Measurements from ENCODE around the gene CAPS.
"Not testable (repeated sequence)": the region's sequence is repeated elsewhere in the genome, so short reads cannot be mapped to it uniquely, and the experiment has no call there.

The CAPS gene

DNA sequence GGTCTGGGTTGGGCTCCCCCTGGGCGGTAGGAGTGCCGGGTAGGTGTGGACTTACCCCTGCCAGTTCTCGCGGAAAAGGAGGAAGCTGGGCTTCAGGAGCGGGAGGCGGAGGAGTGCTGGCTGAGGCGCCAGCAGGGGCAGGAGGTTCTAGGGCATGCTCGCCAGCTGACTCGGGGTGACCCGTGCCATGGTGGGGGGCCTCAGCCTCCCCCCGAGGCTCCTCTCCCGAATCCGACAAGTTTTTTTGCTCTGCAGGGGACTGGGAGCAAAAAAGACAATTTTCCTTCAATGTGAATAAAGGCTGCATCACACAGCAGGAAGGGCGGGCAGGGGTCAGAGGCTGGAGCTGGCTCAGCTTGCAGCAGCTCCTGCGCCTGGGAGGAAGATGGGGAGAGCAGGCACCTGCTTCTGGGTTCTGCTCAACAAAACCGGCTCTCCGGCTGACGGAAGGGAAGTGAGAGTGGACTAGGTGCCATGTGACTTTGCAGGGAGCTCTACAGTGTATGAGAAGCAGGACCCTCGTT lies 37.3 kb downstream of the CAPS start:
- DNase-seq (ENCODE audit: low spot score in 2 of 2) = no peak
- Mint-ChIP-seq H3K9me3 (no peaks in the 10 kb centered on the region), H3K36me3 (peaks cover 68% of the 10 kb centered on the region), H3K27ac (peak overlapping the region; percentile 96), H3K4me3 (no peak overlapping the region), H3K4me1 (peaks cover 84% of the 10 kb centered on the region)
- no peak for ATAC-seq

DNA sequence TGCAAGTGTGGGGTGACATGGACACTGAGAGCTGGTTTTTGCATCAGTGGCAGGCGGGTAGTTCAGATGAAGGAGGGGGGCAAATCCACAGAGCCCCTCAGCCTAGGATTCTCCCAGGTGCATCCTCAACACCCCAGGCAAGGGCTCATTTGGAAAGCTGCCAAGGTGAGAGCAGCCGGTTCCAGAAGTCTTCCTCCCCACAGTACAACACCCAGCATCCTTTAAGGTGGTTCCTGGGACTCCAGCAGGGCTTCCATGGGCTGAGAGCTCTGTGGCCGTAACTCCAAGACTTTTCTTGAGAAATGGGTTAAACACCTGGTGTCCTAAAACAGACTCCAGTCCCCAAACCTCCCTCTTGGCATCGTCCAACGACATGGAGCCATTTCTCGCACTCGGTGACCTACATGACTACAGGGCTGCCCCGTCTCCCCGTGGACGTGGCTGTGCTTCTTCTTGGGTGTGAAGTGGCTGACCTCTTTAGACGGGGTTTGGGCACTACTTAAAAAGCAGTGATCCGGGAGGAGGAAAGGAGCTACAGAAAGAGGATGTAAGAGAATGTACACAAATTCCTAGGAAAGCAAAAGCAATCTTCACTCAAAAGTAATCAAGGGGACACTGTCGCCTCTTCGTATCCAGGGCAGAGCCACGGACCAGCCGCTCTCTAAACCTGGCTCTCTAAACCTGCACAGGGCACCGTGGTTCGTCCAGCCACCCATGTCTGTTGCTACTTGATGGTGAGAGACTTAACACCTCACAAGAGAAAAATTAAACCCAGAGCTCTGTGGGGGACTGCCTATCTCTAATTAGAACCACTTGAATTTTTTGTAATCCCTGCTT lies 38.4 kb downstream of the CAPS start:
- Mint-ChIP-seq H3K4me3 (peak overlapping the region; percentile 55), H3K36me3 (peaks cover 58% of the 10 kb centered on the region), H3K27ac (peak overlapping the region; percentile 96), H3K9me3 (no peaks in the 10 kb centered on the region), H3K4me1 (peaks cover 82% of the 10 kb centered on the region)
- ATAC-seq (no peak), DNase-seq (ENCODE audit: low spot score in 2 of 2) (no peak)

DNA sequence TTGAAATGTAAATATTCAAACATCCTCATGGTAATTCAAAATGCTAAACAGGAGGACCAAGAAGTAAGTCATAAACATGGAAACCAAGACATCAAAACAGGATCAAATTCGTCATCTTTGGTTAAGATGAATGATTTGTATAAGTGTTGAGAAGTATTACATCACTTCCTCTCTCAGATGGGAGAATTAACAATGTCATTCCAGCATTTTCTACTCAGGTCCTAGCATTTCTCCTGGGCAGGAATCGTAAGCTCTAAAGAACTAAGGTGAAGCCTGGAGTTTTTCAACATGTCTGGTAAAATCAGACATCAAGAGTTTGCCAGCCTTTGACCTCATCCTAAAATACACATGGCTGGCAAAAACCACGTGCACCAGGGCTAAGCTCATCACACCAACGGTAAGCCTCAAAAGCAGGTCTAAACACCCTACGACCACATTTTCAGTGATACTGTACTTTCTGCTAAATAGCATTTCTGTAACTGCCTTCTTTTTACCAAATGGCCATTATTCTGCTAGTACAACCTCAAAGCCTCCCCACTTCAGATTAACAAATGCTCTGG lies 39.1 kb downstream of the CAPS start:
- Mint-ChIP-seq H3K4me3 (peak overlapping the region; percentile 55), H3K9me3 (no peaks in the 10 kb centered on the region), H3K27ac (peak overlapping the region; percentile 96), H3K36me3 (peaks cover 51% of the 10 kb centered on the region), H3K4me1 (peaks cover 79% of the 10 kb centered on the region)
- ATAC-seq = peak; percentile 55
- DNase-seq (ENCODE audit: low spot score in 2 of 2) = no peak

DNA sequence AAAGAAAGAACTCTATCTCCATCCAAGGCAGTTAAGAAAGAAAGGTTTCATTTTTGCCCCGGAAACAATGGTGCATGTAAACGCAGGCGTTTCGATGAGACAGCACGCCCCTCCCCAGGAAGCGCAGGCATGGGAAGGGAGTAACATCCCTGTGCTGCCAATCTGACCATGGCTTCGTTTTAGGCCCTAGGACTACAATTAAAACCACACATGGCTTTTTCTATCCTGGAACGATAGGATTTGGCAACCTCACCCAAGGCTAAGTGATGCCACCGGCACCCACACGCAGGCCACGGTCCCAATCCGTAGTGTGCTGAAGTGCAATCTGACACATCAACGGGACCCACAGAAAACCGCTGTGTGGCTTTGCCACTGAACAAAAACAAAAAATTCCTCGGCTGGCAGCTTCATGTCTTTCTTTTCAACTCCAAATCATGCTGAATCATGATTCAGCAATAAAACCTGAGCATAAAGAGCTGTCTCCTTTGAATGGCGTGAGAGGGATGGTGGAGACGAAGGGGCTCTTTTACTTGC lies 39.7 kb downstream of the CAPS start:
- Mint-ChIP-seq H3K4me3 (peak overlapping the region; percentile 55), H3K9me3 (no peaks in the 10 kb centered on the region), H3K4me1 (peaks cover 77% of the 10 kb centered on the region), H3K36me3 (peaks cover 44% of the 10 kb centered on the region), H3K27ac (peak overlapping the region; percentile 96)
- DNase-seq (ENCODE audit: low spot score in 2 of 2) (peak in 1 of 2 donors; percentile 57), ATAC-seq (peak; percentile 59)

DNA sequence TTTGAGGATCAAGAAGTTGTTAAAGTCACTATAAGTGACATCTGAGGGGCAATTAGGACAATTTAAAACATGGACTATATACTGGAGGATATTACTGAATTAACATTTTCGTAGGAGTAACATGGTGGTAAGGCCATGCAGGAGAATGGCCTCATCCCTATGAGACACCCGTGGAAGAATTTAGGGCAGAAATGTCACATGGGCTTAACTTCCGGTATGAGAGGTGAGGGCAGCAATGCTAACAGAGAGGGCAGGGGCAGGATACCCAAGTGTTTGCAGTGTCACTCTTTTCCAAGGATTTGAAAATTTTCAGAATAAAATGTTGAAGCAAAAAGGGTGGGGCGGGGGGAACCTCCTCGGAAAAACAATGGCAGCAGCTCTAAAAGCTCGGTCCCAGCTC lies 40.2 kb downstream of the CAPS start:
- Mint-ChIP-seq H3K27ac (peak overlapping the region; percentile 96), H3K4me1 (peaks cover 77% of the 10 kb centered on the region)
- ATAC-seq = no peak

DNA sequence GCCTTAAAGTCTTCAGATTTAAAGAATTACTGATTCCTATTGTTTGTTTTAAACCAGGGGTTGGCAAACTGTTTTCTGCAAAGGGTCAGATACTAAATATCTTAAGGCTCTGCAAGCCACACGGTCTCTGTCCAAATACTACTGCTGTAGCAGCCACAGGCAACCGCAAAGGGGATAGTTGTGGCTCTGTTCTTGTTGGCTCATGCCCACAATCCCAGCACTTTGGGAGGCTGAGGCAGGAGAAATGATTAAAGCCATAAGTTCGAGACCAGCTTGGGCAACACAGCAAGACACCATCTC lies 41.5 kb downstream of the CAPS start:
- Mint-ChIP-seq H3K27ac (peak overlapping the region; percentile 45), H3K36me3 (peaks cover 31% of the 10 kb centered on the region), H3K4me1 (peaks cover 77% of the 10 kb centered on the region), H3K9me3 (no peaks in the 10 kb centered on the region), H3K4me3 (no peak overlapping the region)
- DNase-seq (ENCODE audit: low spot score in 2 of 2) (no peak), ATAC-seq (no peak)

More for the DNA sequence above, 40.2 kb downstream of the CAPS start:
- Mint-ChIP-seq H3K36me3 (peaks cover 43% of the 10 kb centered on the region), H3K4me3 (peak overlapping the region; percentile 55), H3K9me3 (no peaks in the 10 kb centered on the region)
- DNase-seq (ENCODE audit: low spot score in 2 of 2) = no peak

DNA sequence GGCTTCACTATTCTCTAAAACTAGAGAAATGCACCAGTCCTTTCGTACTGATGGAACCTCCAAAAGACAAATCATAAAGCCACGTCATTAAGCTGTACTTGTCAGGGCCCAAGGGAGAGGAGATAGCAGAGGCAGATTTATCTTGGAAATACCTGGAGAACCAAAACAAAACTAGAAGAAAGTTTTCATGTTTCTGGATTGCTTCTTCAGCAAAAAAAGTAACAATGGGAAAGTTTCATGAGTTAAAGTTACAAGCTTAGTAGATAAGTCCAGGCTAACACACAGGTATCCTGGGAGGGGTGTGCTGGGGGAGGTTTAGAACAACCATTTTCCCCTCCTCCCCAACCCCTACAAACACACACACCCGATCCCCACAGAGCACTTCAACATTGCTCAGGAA lies 42.3 kb downstream of the CAPS start:
- Mint-ChIP-seq H3K9me3 (no peaks in the 10 kb centered on the region), H3K36me3 (peaks cover 24% of the 10 kb centered on the region), H3K27ac (no peak overlapping the region), H3K4me1 (peaks cover 78% of the 10 kb centered on the region), H3K4me3 (no peak overlapping the region)
- ATAC-seq (no peak), DNase-seq (ENCODE audit: low spot score in 2 of 2) (no peak)

DNA sequence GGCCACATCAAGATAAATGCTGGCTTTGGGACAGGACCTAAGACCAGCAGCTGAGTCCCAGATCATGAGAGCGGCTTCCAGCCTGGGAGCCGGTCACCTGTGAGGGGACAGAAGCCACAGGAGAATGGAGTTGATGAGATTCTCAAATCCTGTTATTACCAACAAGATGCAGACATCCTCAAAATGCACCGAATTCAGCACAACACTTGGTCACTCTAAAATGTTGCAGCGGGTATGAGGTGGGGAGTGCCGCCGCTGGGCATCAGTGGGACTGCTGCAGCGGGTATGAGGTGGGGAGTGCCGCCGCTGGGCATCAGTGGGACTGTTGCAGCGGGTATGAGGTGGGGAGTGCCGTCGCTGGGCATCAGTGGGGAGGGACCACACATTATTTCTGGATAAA lies 42.7 kb downstream of the CAPS start:
- H3K4me3 Mint-ChIP-seq = no peak overlapping the region
- no peak for DNase-seq (ENCODE audit: low spot score in 2 of 2)
- H3K4me1 Mint-ChIP-seq = peaks cover 76% of the 10 kb centered on the region
- H3K27ac Mint-ChIP-seq = no peak overlapping the region
- H3K36me3 Mint-ChIP-seq = peaks cover 23% of the 10 kb centered on the region
- no peak for ATAC-seq
- H3K9me3 Mint-ChIP-seq = no peaks in the 10 kb centered on the region

DNA sequence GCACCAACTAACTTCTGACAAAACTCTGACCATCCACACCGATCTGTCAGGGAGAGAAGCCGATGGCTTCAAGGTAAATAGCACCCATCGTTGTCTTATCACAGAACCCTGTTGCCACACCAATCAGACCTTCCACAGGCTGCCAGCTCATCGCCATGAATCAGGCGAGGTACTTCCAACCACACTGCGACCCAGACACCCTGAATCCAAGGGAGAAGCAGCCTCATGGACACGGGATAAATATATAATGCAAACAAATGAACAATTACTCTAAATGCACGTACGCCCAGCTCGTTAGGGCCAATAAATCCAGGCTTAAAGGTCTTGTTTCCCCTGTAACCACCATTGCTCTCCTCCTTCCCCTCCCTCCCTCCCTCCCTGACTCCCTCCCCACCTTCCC lies 43.1 kb downstream of the CAPS start:
- H3K36me3 Mint-ChIP-seq = peaks cover 23% of the 10 kb centered on the region
- peaks cover 76% of the 10 kb centered on the region for H3K4me1 Mint-ChIP-seq
- H3K27ac Mint-ChIP-seq = no peak overlapping the region
- H3K9me3 Mint-ChIP-seq = no peaks in the 10 kb centered on the region
- DNase-seq (ENCODE audit: low spot score in 2 of 2) = no peak
- no peak for ATAC-seq
- H3K4me3 Mint-ChIP-seq = no peak overlapping the region

DNA sequence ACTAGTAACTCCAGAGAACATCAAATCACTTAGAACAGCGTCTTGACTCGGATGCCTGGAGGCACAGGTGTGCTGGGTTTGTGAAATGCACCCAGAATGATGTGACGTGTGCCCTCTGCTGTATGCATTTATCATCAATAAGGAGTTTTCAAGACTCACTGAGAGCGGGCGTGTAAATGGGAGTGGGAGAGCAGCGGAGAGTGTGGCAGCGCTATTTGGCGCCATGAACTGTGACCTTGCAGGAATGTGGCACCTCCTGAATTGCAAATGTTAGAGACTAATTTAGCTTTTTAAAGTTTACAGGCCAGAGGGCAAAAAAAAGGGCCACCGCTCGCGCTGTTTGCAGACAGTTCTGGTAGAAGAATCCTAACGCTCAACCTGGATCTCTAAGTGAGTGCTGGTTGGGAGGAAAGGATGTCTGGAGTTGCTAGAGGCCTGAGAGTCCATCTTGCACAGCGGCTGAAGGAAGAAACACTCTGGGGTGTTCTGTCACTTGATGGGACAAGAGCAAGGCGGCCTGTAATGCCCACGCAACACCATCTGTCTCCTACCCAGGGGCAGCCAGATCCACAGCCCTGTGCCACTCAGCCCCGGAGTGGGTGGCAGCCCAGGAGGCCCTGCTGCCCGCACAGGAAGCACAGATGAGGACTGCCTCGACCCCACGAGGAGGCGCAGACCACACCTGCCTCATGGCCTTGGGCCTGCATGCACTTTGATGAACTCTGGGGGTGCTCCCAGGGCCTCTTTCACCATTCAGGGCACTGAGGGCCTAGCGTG lies 44.2 kb downstream of the CAPS start:
- ATAC-seq = no peak
- no peak for DNase-seq (ENCODE audit: low spot score in 2 of 2)
- Mint-ChIP-seq H3K36me3 (peaks cover 14% of the 10 kb centered on the region), H3K27ac (peak overlapping the region; percentile 90), H3K4me1 (peaks cover 74% of the 10 kb centered on the region), H3K4me3 (no peak overlapping the region), H3K9me3 (no peaks in the 10 kb centered on the region)

DNA sequence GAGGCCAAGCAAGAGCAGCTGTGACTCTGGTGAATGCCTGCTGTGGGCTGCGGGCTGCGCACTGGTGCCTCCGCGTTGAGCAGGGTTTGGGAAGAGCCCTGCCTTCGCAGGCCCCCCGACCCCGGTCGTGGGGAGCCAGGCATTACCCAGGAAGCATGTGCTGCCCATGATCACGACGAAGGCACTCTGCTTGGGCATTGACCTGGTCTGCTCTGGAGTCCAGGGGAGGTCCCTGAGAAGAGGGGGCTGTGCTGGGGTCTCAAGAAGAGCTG lies 44.7 kb downstream of the CAPS start:
- no peak overlapping the region for H3K4me3 Mint-ChIP-seq
- no peaks in the 10 kb centered on the region for H3K9me3 Mint-ChIP-seq
- ATAC-seq (no peak), DNase-seq (ENCODE audit: low spot score in 2 of 2) (no peak)
- peaks cover 73% of the 10 kb centered on the region for H3K4me1 Mint-ChIP-seq
- H3K36me3 Mint-ChIP-seq = peaks cover 11% of the 10 kb centered on the region
- H3K27ac Mint-ChIP-seq = peak overlapping the region; percentile 90

DNA sequence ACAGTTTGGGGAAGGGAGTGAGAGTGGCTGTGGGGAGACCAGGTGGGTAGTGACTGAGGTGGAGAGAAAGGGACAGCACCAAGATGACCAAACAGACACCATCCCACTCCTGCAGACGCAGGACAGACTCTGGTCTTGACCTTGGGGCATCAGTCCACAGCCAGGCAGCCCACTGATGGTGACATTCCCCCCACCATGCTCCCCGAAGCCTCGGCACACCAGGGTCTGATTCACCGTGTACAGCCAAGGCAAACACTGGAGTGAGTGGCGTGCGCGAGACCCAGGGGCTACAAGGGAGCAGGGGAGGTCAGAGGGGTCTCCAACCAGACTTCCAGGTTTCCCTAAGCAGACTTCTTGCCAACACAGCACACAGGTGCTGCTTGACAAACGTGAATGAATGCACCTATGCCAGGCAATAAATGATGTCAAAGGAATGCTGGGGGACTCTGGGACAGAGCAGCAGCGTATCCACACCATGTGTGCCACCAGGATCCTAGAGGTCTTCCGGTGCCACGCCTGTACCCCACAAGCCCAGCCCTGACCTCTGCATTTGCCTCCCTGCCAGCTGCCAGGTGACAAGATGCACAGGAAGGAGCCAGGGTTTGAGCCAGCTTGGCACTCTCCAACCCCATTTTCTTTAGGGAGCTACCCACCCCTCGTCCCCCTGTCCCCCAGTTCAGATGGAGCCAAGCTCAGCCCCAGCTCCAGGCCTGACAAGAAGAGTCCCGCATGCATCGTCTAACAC lies 45.4 kb downstream of the CAPS start:
- Mint-ChIP-seq H3K9me3 (no peaks in the 10 kb centered on the region), H3K4me1 (peaks cover 73% of the 10 kb centered on the region), H3K4me3 (no peak overlapping the region), H3K36me3 (peaks cover 9% of the 10 kb centered on the region), H3K27ac (peak overlapping the region; percentile 90)
- ATAC-seq (no peak), DNase-seq (ENCODE audit: low spot score in 2 of 2) (no peak)

DNA sequence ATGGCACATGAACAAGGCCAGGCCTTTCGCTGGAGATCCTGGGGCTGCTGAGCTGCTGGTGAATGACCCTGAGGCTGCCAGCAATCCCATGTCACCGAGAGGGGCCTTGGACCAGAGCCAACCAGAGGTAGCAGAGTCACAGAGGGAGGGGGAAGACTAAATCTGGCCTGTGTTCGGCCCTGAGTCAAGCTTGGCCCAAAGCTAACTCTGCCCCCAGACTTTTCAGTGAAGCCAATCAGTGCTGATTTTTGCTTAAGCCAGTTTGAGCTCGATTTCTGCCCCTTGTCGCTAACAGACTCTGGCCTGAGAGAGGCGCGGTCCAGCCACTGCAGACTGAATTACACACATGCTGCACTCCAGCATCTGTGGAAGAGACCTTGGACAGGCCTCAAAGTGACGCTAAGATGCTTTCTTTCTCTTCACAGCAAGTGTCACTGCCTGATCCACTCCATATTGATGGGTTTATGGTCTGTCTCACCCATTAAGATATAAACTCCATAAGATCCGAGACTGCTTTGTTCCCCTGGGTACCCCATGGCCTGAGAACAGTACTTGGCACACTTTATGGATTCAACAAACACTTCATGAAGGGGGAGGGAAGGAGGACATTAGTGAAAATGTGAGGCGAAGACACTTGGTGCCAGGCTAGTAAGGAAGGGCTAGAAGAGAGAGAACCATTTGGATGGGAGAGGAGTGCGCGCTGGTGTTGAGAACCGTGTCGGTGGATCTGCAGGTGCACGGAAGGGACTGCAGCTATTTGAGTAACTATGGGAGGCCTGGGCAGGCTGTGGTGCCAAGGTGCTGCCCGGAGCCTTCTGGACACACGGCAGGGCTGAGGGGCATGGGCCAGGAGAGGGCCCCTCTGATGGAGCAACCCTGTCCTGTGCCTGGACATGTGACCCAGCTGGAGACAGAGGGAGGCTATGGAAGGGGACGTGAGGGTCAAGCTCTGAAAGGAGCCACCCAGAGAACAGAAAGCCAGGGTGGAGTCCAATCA lies 46.2 kb downstream of the CAPS start:
- DNase-seq (ENCODE audit: low spot score in 2 of 2) (no peak), ATAC-seq (no peak)
- Mint-ChIP-seq H3K27ac (peak overlapping the region; percentile 90), H3K9me3 (no peaks in the 10 kb centered on the region), H3K36me3 (peaks cover 11% of the 10 kb centered on the region), H3K4me1 (peaks cover 79% of the 10 kb centered on the region), H3K4me3 (peak overlapping the region; percentile 68)

DNA sequence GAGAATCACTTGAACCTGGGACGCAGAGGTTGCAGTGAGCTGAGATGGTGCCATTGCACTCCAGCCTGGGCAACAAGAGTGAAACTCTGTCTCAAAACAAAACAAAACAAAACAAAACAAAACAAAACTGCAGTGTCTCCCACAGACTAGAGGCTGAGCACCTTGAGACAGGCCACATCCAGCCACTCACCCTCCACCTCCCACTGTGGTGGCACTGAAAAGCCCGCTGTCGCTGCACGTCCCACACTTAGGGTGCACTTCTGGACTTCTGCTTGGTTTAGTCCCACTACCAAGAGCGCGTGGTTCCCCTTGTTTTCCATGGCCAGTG lies 47.6 kb downstream of the CAPS start:
- Mint-ChIP-seq H3K36me3 (peaks cover 24% of the 10 kb centered on the region), H3K4me3 (peak overlapping the region; percentile 68), H3K4me1 (peaks cover 85% of the 10 kb centered on the region), H3K27ac (peak overlapping the region; percentile 90)
- not testable (repeated sequence) for DNase-seq (ENCODE audit: low spot score in 2 of 2); H3K9me3 Mint-ChIP-seq
- peak; percentile 61 for ATAC-seq
